Measurements from ENCODE around the gene LOXHD1.

LOXHD1 gene

GRCh38 chr18:46449499-46449898, 207.5 kb downstream of the LOXHD1 start:
- DNase-seq (ENCODE audit: low read depth), result no peak
- no peak overlapping the region for H3K4me3 ChIP-seq (ENCODE audit: low read length)
- TF ChIP-seq, protein P1, sequence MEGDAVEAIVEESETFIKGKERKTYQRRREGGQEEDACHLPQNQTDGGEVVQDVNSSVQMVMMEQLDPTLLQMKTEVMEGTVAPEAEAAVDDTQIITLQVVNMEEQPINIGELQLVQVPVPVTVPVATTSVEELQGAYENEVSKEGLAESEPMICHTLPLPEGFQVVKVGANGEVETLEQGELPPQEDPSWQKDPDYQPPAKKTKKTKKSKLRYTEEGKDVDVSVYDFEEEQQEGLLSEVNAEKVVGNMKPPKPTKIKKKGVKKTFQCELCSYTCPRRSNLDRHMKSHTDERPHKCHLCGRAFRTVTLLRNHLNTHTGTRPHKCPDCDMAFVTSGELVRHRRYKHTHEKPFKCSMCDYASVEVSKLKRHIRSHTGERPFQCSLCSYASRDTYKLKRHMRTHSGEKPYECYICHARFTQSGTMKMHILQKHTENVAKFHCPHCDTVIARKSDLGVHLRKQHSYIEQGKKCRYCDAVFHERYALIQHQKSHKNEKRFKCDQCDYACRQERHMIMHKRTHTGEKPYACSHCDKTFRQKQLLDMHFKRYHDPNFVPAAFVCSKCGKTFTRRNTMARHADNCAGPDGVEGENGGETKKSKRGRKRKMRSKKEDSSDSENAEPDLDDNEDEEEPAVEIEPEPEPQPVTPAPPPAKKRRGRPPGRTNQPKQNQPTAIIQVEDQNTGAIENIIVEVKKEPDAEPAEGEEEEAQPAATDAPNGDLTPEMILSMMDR (IDR thresholded peaks at IDR 0.05; ENCODE audit: insufficient read depth, low read depth, low read length, missing control alignments), result no peak

DNA sequence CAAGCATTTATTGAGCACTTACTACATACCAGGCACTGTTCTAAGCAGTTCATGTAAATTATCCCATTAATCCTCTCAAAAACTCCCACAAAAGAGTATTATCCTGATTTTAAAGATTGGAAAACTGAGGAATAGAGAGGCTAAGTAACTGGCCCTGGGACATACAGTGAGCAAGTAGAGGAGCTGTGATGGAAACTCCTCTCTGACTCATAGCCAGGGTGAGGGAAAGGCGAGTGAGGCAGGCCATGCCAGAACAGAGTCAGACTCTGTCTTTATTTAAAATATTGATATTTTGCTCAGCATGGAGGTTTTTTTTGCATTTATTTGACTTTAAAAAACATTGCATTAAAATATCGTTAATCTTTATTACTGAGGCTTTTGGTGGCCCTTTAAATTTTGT, 208.0 kb downstream of the LOXHD1 start:
- TF ChIP-seq, protein P1 (IDR thresholded peaks at IDR 0.05; ENCODE audit: insufficient read depth, low read depth, low read length, missing control alignments), result no peak
- DNase-seq (ENCODE audit: low read depth), result peak; percentile 57

DNA sequence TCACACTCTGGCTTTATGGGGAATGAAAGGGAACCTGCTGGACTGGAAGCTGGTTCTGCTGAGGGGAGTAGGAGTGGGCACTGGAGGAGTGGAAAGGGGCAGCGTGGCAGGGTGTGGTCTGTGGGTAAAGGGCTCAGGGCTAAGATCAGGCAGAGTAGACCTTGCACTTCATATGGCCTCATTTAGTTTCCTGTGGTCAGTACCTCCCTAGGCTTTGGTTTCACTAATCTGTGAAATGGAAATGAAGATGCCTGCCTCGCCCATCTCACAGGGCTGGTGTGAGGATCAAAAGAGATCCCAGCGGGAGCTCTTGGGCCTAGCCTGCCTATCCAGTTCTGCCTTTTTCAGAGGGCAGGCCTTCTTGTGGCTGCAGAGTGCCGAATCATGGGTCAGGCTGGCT, 208.7 kb downstream of the LOXHD1 start:
- no peak overlapping the region for H3K4me3 ChIP-seq (ENCODE audit: low read length)
- no peak for DNase-seq (ENCODE audit: low read depth)
- TF ChIP-seq, protein P1 (IDR thresholded peaks at IDR 0.05; ENCODE audit: insufficient read depth, low read depth, low read length, missing control alignments), result no peak

More for the DNA sequence above, 208.0 kb downstream of the LOXHD1 start:
- no peak overlapping the region for H3K4me3 ChIP-seq (ENCODE audit: low read length)

- no peak overlapping the region for H3K4me3 ChIP-seq (ENCODE audit: low read length)
- TF ChIP-seq, protein P1 (IDR thresholded peaks at IDR 0.05; ENCODE audit: insufficient read depth, low read depth, low read length, missing control alignments), result no peak
- DNase-seq (ENCODE audit: low read depth), result no peak
These were observed 209.2 kb downstream of the LOXHD1 start for GRCh38 chr18:46447792-46448191.

GRCh38 chr18:46447323-46447722, 209.7 kb downstream of the LOXHD1 start:
- TF ChIP-seq, protein P1 (IDR thresholded peaks at IDR 0.05; ENCODE audit: insufficient read depth, low read depth, low read length, missing control alignments), result no peak
- no peak for DNase-seq (ENCODE audit: low read depth)

GRCh38 chr18:46445522-46446313, 211.3 kb downstream of the LOXHD1 start:
- no peak for DNase-seq (ENCODE audit: low read depth)
- H3K4me3 ChIP-seq (ENCODE audit: low read length), result no peak overlapping the region
- TF ChIP-seq, protein P1 (IDR thresholded peaks at IDR 0.05; ENCODE audit: insufficient read depth, low read depth, low read length, missing control alignments), result no peak

More at GRCh38 chr18:46447323-46447722, 209.7 kb downstream of the LOXHD1 start:
- H3K4me3 ChIP-seq (ENCODE audit: low read length), result no peak overlapping the region

DNA sequence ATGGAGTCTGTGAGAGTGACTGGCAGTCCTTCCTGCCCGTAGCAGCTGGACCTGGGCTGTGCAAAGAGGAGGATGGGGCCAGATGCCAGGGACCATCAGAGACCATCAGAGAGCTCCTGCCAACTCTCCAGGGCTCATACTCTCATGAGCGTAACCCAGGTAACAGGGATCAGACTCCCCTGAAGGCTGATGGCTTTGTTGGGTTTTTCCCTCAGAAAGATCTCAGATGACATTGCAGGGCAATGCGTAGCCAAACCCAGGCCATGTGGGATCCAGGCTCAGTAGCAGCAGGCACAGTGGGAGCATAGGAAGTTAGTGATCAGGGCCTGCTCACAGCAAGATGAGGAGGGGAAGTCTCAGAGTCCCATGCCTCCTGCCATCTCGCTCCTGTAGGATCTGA, 218.0 kb downstream of the LOXHD1 start:
- H3K4me3 ChIP-seq (ENCODE audit: low read length), result no peak overlapping the region
- no peak for DNase-seq (ENCODE audit: low read depth)
- TF ChIP-seq, protein P1 (IDR thresholded peaks at IDR 0.05; ENCODE audit: insufficient read depth, low read depth, low read length, missing control alignments), result no peak

Data from epithelial cell of esophagus (primary cell).